ENCODE data around the gene ATP2A2.
"Not testable (repeated sequence)": the region's sequence is repeated elsewhere in the genome, so short reads cannot be mapped to it uniquely, and the experiment has no call there.

The ATP2A2 gene

GRCh38 chr12:110247340-110248095 is 33.5 kb upstream of the ATP2A2 start:
- Histone ChIP-seq H3K36me3 (ENCODE audit: control insufficient read depth, insufficient read depth, low read length, severe bottlenecking) (no peaks in the 10 kb centered on the region), H3K9ac (ENCODE audit: low read length) (no peak overlapping the region), H3K4me3 (ENCODE audit: low read length) (no peak overlapping the region), H3K9me3 (ENCODE audit: control insufficient read depth, low read length) (no peaks in the 10 kb centered on the region), H3K4me1 (ENCODE audit: control insufficient read depth, insufficient read depth, low read length) (peaks cover 19% of the 10 kb centered on the region), H3K27me3 (replicated peaks; ENCODE audit: control insufficient read depth, insufficient read depth, low read length) (no peaks in the 10 kb centered on the region)
- no peak for DNase-seq (ENCODE audit: low read depth)

- peaks cover 23% of the 10 kb centered on the region for H3K4me1 ChIP-seq (ENCODE audit: control insufficient read depth, insufficient read depth, low read length)
- H3K4me3 ChIP-seq (ENCODE audit: low read length), result no peak overlapping the region
- H3K36me3 ChIP-seq (ENCODE audit: control insufficient read depth, insufficient read depth, low read length, severe bottlenecking), result no peaks in the 10 kb centered on the region
- H3K9me3 ChIP-seq (ENCODE audit: control insufficient read depth, low read length), result no peaks in the 10 kb centered on the region
- no peak for DNase-seq (ENCODE audit: low read depth)
- H3K9ac ChIP-seq (ENCODE audit: low read length), result no peak overlapping the region
- no peaks in the 10 kb centered on the region for H3K27me3 ChIP-seq (replicated peaks; ENCODE audit: control insufficient read depth, insufficient read depth, low read length)
These were observed 33.0 kb upstream of the ATP2A2 start for GRCh38 chr12:110248096-110248447.

GRCh38 chr12:110249105-110249504 is 31.9 kb upstream of the ATP2A2 start:
- no peaks in the 10 kb centered on the region for H3K9me3 ChIP-seq (ENCODE audit: control insufficient read depth, low read length)
- no peaks in the 10 kb centered on the region for H3K36me3 ChIP-seq (ENCODE audit: control insufficient read depth, insufficient read depth, low read length, severe bottlenecking)
- H3K9ac ChIP-seq (ENCODE audit: low read length), result no peak overlapping the region
- H3K4me3 ChIP-seq (ENCODE audit: low read length), result no peak overlapping the region
- H3K4me1 ChIP-seq (ENCODE audit: control insufficient read depth, insufficient read depth, low read length), result peaks cover 29% of the 10 kb centered on the region
- no peak for DNase-seq (ENCODE audit: low read depth)
- H3K27me3 ChIP-seq (replicated peaks; ENCODE audit: control insufficient read depth, insufficient read depth, low read length), result no peaks in the 10 kb centered on the region

GRCh38 chr12:110249716-110250225 is 31.3 kb upstream of the ATP2A2 start:
- no peak for DNase-seq (ENCODE audit: low read depth)
- H3K9me3 ChIP-seq (ENCODE audit: control insufficient read depth, low read length), result no peaks in the 10 kb centered on the region
- no peaks in the 10 kb centered on the region for H3K27me3 ChIP-seq (replicated peaks; ENCODE audit: control insufficient read depth, insufficient read depth, low read length)
- peaks cover 29% of the 10 kb centered on the region for H3K4me1 ChIP-seq (ENCODE audit: control insufficient read depth, insufficient read depth, low read length)
- H3K36me3 ChIP-seq (ENCODE audit: control insufficient read depth, insufficient read depth, low read length, severe bottlenecking), result no peaks in the 10 kb centered on the region
- H3K4me3 ChIP-seq (ENCODE audit: low read length), result no peak overlapping the region
- H3K9ac ChIP-seq (ENCODE audit: low read length), result no peak overlapping the region

GRCh38 chr12:110251381-110251780 is 29.7 kb upstream of the ATP2A2 start:
- Histone ChIP-seq H3K9me3 (ENCODE audit: control insufficient read depth, low read length) (no peaks in the 10 kb centered on the region), H3K27me3 (replicated peaks; ENCODE audit: control insufficient read depth, insufficient read depth, low read length) (no peaks in the 10 kb centered on the region), H3K36me3 (ENCODE audit: control insufficient read depth, insufficient read depth, low read length, severe bottlenecking) (no peaks in the 10 kb centered on the region), H3K4me3 (ENCODE audit: low read length) (no peak overlapping the region), H3K9ac (ENCODE audit: low read length) (no peak overlapping the region), H3K4me1 (ENCODE audit: control insufficient read depth, insufficient read depth, low read length) (peaks cover 29% of the 10 kb centered on the region)
- no peak for DNase-seq (ENCODE audit: low read depth)

- H3K4me1 ChIP-seq (ENCODE audit: control insufficient read depth, insufficient read depth, low read length), result peaks cover 30% of the 10 kb centered on the region
- no peak for DNase-seq (ENCODE audit: low read depth)
- peak overlapping the region; percentile 44 for H3K4me3 ChIP-seq (ENCODE audit: low read length)
- H3K9me3 ChIP-seq (ENCODE audit: control insufficient read depth, low read length), result no peaks in the 10 kb centered on the region
- H3K36me3 ChIP-seq (ENCODE audit: control insufficient read depth, insufficient read depth, low read length, severe bottlenecking), result no peaks in the 10 kb centered on the region
- H3K9ac ChIP-seq (ENCODE audit: low read length), result peak overlapping the region; percentile 44
- H3K27me3 ChIP-seq (replicated peaks; ENCODE audit: control insufficient read depth, insufficient read depth, low read length), result no peaks in the 10 kb centered on the region
These were observed 28.3 kb upstream of the ATP2A2 start for GRCh38 chr12:110252716-110253115.

- no peaks in the 10 kb centered on the region for H3K36me3 ChIP-seq (ENCODE audit: control insufficient read depth, insufficient read depth, low read length, severe bottlenecking)
- H3K4me1 ChIP-seq (ENCODE audit: control insufficient read depth, insufficient read depth, low read length), result peaks cover 30% of the 10 kb centered on the region
- DNase-seq (ENCODE audit: low read depth), result peak; percentile 55
- no peaks in the 10 kb centered on the region for H3K9me3 ChIP-seq (ENCODE audit: control insufficient read depth, low read length)
- H3K9ac ChIP-seq (ENCODE audit: low read length), result peak overlapping the region; percentile 44
- H3K4me3 ChIP-seq (ENCODE audit: low read length), result peak overlapping the region; percentile 44
- H3K27me3 ChIP-seq (replicated peaks; ENCODE audit: control insufficient read depth, insufficient read depth, low read length), result no peaks in the 10 kb centered on the region
These were observed 27.9 kb upstream of the ATP2A2 start for GRCh38 chr12:110253176-110253575.

- Histone ChIP-seq H3K9ac (ENCODE audit: low read length) (no peak overlapping the region), H3K4me3 (ENCODE audit: low read length) (no peak overlapping the region), H3K36me3 (ENCODE audit: control insufficient read depth, insufficient read depth, low read length, severe bottlenecking) (no peaks in the 10 kb centered on the region), H3K4me1 (ENCODE audit: control insufficient read depth, insufficient read depth, low read length) (peaks cover 23% of the 10 kb centered on the region), H3K9me3 (ENCODE audit: control insufficient read depth, low read length) (no peaks in the 10 kb centered on the region), H3K27me3 (replicated peaks; ENCODE audit: control insufficient read depth, insufficient read depth, low read length) (no peaks in the 10 kb centered on the region)
- DNase-seq (ENCODE audit: low read depth), result no peak
These were observed 26.0 kb upstream of the ATP2A2 start for GRCh38 chr12:110254971-110255540.

GRCh38 chr12:110255890-110256456 is 25.1 kb upstream of the ATP2A2 start:
- DNase-seq (ENCODE audit: low read depth); H3K27me3 ChIP-seq (replicated peaks; ENCODE audit: control insufficient read depth, insufficient read depth, low read length); H3K9me3 ChIP-seq (ENCODE audit: control insufficient read depth, low read length); H3K4me3 ChIP-seq (ENCODE audit: low read length); H3K9ac ChIP-seq (ENCODE audit: low read length); H3K36me3 ChIP-seq (ENCODE audit: control insufficient read depth, insufficient read depth, low read length, severe bottlenecking): not testable (repeated sequence)
- H3K4me1 ChIP-seq (ENCODE audit: control insufficient read depth, insufficient read depth, low read length), result peaks cover 19% of the 10 kb centered on the region

- no peaks in the 10 kb centered on the region for H3K9me3 ChIP-seq (ENCODE audit: control insufficient read depth, low read length)
- no peaks in the 10 kb centered on the region for H3K27me3 ChIP-seq (replicated peaks; ENCODE audit: control insufficient read depth, insufficient read depth, low read length)
- H3K9ac ChIP-seq (ENCODE audit: low read length), result no peak overlapping the region
- DNase-seq (ENCODE audit: low read depth), result no peak
- H3K36me3 ChIP-seq (ENCODE audit: control insufficient read depth, insufficient read depth, low read length, severe bottlenecking), result no peaks in the 10 kb centered on the region
- no peak overlapping the region for H3K4me3 ChIP-seq (ENCODE audit: low read length)
- H3K4me1 ChIP-seq (ENCODE audit: control insufficient read depth, insufficient read depth, low read length), result peaks cover 19% of the 10 kb centered on the region
These were observed 24.1 kb upstream of the ATP2A2 start for GRCh38 chr12:110256780-110257431.

- Histone ChIP-seq H3K36me3 (ENCODE audit: control insufficient read depth, insufficient read depth, low read length, severe bottlenecking) (no peaks in the 10 kb centered on the region), H3K4me1 (ENCODE audit: control insufficient read depth, insufficient read depth, low read length) (peaks cover 11% of the 10 kb centered on the region), H3K9ac (ENCODE audit: low read length) (no peak overlapping the region), H3K4me3 (ENCODE audit: low read length) (no peak overlapping the region), H3K9me3 (ENCODE audit: control insufficient read depth, low read length) (no peaks in the 10 kb centered on the region), H3K27me3 (replicated peaks; ENCODE audit: control insufficient read depth, insufficient read depth, low read length) (no peaks in the 10 kb centered on the region)
- DNase-seq (ENCODE audit: low read depth), result no peak
These were observed 22.6 kb upstream of the ATP2A2 start for GRCh38 chr12:110258466-110258865.

All from adipocyte (in vitro differentiated cells).